C4-2B (cell line): ENCODE measurements around the gene AFAP1L2.

Source experiments
- CTCF ChIP-seq: fragments of 450-650 bp; conservative IDR thresholded peaks from 2 replicates; pipeline ENCODE4 v1.5.1; 2017; ENCODE audit warnings: mild to moderate bottlenecking
- ZFX ChIP-seq: fragments of 450-650 bp; IDR thresholded peaks from 2 replicates; pipeline ENCODE4 v1.6.1; 2017

GRCh38 chr10:114412907-114413797, 8.8 kb upstream of the AFAP1L2 start:
- TF ChIP-seq CTCF (no peak), ZFX (no peak)
